H1 (cell line): Measurements from ENCODE around the gene TRAK1.

Source experiments
- EZH2 ChIP-seq: fragments of 200-600 bp; sonication (generic); IDR thresholded peaks from 2 replicates; pipeline ENCODE4 v1.7.1; 2012; ENCODE audit warnings: low read depth, mild to moderate bottlenecking, moderate library complexity, low read length, inconsistent platforms; ENCODE audit not compliant: severe bottlenecking
- POLR2A ChIP-seq, 2 experiments: IDR thresholded peaks; 1 replicate in 1 of 2; 2 replicates in 1 of 2; pipeline ENCODE4 v1.6.1; 2011; ENCODE audit warnings: low read depth in 2 of 2, low read length in 2 of 2, mild to moderate bottlenecking in 2 of 2; ENCODE audit errors: control extremely low read depth in 1 of 2
- RAD21 ChIP-seq, 2 experiments: IDR thresholded peaks in 1 of 2; conservative IDR thresholded peaks in 1 of 2; 2 replicates each; pipeline ENCODE4 v1.6.1; 2011; ENCODE audit warnings: low read depth in 2 of 2, low read length in 2 of 2, improper control_type of control experiment in 1 of 2, inconsistent platforms in 1 of 2, mild to moderate bottlenecking in 1 of 2, moderate library complexity in 1 of 2
- YY1 ChIP-seq: IDR thresholded peaks from 2 replicates; pipeline ENCODE4 v1.6.1; 2011; ENCODE audit warnings: low read depth, mild to moderate bottlenecking, low read length
- TF ChIP-seq, protein P1 (sequence below), 3 experiments: IDR thresholded peaks; 1 replicate in 2 of 3; 2 replicates in 1 of 3; pipeline versions ENCODE4 v1.5.1 to v1.6.1; 2011; ENCODE audit warnings: low read length in 3 of 3, mild to moderate bottlenecking in 3 of 3, inconsistent platforms in 2 of 3, low read depth in 1 of 3, moderate library complexity in 1 of 3; ENCODE audit not compliant: insufficient read depth in 1 of 3; ENCODE audit errors: control extremely low read depth in 1 of 3
- TF ChIP-seq, protein P2 (sequence below): IDR thresholded peaks from 2 replicates; pipeline ENCODE4 v1.6.1; 2011; ENCODE audit warnings: low read length, improper control_type of control experiment

DNA sequence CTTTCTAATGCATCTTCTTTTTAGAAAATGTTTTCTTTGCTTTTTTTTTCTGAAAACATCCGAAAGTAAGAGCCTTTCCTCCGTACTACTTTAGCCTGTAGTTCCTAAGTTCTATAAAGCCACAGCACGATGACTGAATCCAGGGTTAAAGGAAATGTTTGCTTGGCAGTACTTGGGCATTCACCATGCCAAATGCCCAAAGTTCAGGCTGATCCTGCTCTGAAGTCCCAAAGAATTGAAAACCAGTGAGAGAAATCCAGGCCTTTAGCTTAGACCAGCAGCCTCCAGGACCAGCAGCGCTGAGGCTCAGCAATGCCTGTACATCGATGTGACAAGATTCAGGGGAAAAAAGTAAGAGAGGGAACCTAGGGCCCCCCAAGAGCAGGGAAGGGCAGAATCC is 139.7 kb downstream of the TRAK1 start:
- TF ChIP-seq, protein P1, sequence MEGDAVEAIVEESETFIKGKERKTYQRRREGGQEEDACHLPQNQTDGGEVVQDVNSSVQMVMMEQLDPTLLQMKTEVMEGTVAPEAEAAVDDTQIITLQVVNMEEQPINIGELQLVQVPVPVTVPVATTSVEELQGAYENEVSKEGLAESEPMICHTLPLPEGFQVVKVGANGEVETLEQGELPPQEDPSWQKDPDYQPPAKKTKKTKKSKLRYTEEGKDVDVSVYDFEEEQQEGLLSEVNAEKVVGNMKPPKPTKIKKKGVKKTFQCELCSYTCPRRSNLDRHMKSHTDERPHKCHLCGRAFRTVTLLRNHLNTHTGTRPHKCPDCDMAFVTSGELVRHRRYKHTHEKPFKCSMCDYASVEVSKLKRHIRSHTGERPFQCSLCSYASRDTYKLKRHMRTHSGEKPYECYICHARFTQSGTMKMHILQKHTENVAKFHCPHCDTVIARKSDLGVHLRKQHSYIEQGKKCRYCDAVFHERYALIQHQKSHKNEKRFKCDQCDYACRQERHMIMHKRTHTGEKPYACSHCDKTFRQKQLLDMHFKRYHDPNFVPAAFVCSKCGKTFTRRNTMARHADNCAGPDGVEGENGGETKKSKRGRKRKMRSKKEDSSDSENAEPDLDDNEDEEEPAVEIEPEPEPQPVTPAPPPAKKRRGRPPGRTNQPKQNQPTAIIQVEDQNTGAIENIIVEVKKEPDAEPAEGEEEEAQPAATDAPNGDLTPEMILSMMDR (IDR thresholded peaks at IDR 0.05; ENCODE audit: control extremely low read depth in 1 of 3, insufficient read depth in 1 of 3, low read depth in 1 of 3, low read length in 3 of 3), result no peak
- TF ChIP-seq POLR2A (IDR thresholded peaks at IDR 0.05; ENCODE audit: control extremely low read depth in 1 of 2, low read depth in 2 of 2, low read length in 2 of 2) (no peak), YY1 (no peak), RAD21 (IDR thresholded peaks at IDR 0.05 in 1 of 2, conservative IDR thresholded peaks at IDR 0.05 in 1 of 2; ENCODE audit: low read depth in 2 of 2, low read length in 2 of 2) (no peak), EZH2 (no peak)
- TF ChIP-seq, protein P2, sequence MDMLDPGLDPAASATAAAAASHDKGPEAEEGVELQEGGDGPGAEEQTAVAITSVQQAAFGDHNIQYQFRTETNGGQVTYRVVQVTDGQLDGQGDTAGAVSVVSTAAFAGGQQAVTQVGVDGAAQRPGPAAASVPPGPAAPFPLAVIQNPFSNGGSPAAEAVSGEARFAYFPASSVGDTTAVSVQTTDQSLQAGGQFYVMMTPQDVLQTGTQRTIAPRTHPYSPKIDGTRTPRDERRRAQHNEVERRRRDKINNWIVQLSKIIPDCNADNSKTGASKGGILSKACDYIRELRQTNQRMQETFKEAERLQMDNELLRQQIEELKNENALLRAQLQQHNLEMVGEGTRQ, result no peak
